ENCODE data around the gene PNMA3. TPM values are rescaled to one million over a fixed set of nuclear protein-coding genes. Genes with fewer than 3 reads are reported as not detected.
"Not testable (repeated sequence)": the region's sequence is repeated elsewhere in the genome, so short reads cannot be mapped to it uniquely, and the experiment has no call there.

PNMA3 gene

GRCh38 chrX:153104959-153105358 is 48.7 kb downstream of the PNMA3 start:
- H3K36me3 ChIP-seq (ENCODE audit: control insufficient read depth, insufficient read depth, low read length); H4K5ac ChIP-seq (ENCODE audit: low read length); H3K4ac ChIP-seq (ENCODE audit: low read depth, low read length); H3K79me2 ChIP-seq (ENCODE audit: control insufficient read depth, insufficient read depth, low read length); H2BK120ac ChIP-seq (ENCODE audit: low read depth, low read length); H3K4me3 ChIP-seq (ENCODE audit: low read length); H2BK15ac ChIP-seq (replicated peaks; ENCODE audit: low read depth); DNase-seq; H3K27me3 ChIP-seq (ENCODE audit: insufficient read depth, low read length, poor library complexity); H2AK5ac ChIP-seq (ENCODE audit: low read length); H4K8ac ChIP-seq (ENCODE audit: low read depth, low read length); H3K27ac ChIP-seq (ENCODE audit: low read depth, low read length); H2BK5ac ChIP-seq (ENCODE audit: low read length); H3K56ac ChIP-seq (ENCODE audit: low read length); H3K23ac ChIP-seq (ENCODE audit: low read length); H3K18ac ChIP-seq (ENCODE audit: low read length); H3K4me1 ChIP-seq (ENCODE audit: control insufficient read depth, low read depth, low read length); H3K9ac ChIP-seq (ENCODE audit: low read length); H3K79me1 ChIP-seq (ENCODE audit: low read length); H3K4me2 ChIP-seq (ENCODE audit: low read length): not testable (repeated sequence)
- WGBS (ENCODE audit: extremely low coverage, insufficient coverage, low lambda C conversion rate): no CpG with 5 or more reads among the region's 1 CpG

GRCh38 chrX:153106092-153106801 is 50.0 kb downstream of the PNMA3 start:
- not testable (repeated sequence) for H3K23ac ChIP-seq (ENCODE audit: low read length); H4K8ac ChIP-seq (ENCODE audit: low read depth, low read length); DNase-seq; H3K4ac ChIP-seq (ENCODE audit: low read depth, low read length); H3K79me2 ChIP-seq (ENCODE audit: control insufficient read depth, insufficient read depth, low read length); H3K27ac ChIP-seq (ENCODE audit: low read depth, low read length); H2BK120ac ChIP-seq (ENCODE audit: low read depth, low read length); H3K4me2 ChIP-seq (ENCODE audit: low read length); H3K4me3 ChIP-seq (ENCODE audit: low read length); H3K79me1 ChIP-seq (ENCODE audit: low read length); H3K4me1 ChIP-seq (ENCODE audit: control insufficient read depth, low read depth, low read length); H2BK15ac ChIP-seq (replicated peaks; ENCODE audit: low read depth); H3K36me3 ChIP-seq (ENCODE audit: control insufficient read depth, insufficient read depth, low read length); H4K5ac ChIP-seq (ENCODE audit: low read length); H3K56ac ChIP-seq (ENCODE audit: low read length); H2BK5ac ChIP-seq (ENCODE audit: low read length); H3K9ac ChIP-seq (ENCODE audit: low read length); H2AK5ac ChIP-seq (ENCODE audit: low read length); H3K27me3 ChIP-seq (ENCODE audit: insufficient read depth, low read length, poor library complexity); H3K18ac ChIP-seq (ENCODE audit: low read length)
- WGBS (ENCODE audit: extremely low coverage, insufficient coverage, low lambda C conversion rate): no CpG with 5 or more reads among the region's 12 CpGs

Small RNA genes lying within 50 kb of the gene (small RNA-seq; reads per million reads assigned to genes)
- gene AC243428.1 (ENCODE audit: insufficient read depth): not detected

Data from mesendoderm (in vitro differentiated cells).